Keratinocyte (primary cell): Measurements from ENCODE around the gene FOXJ2. TPM values are rescaled to one million over a fixed set of nuclear protein-coding genes. Genes with fewer than 3 reads are reported as not detected.

ENCODE experiments used
- DNase-seq: peaks from one replicate; pipeline ENCODE4 v3.0.0-alpha.2; 2011; ENCODE audit warnings: low read depth, missing footprints, low spot score
- FAIRE-seq: peaks from 2 replicates; lab custom pipeline; 2011; peaks lifted over from hg19 to GRCh38; lab: Jason Lieb, UNC
- H2AFZ ChIP-seq: 2 replicates; pipeline ENCODE4 v1.6.0; 2012; ENCODE audit warnings: low read length, control low read depth, inconsistent platforms; ENCODE audit not compliant: control insufficient read depth
- H3K27ac ChIP-seq: 2 replicates; pipeline ENCODE4 v1.5.1; 2011; ENCODE audit warnings: low read length; ENCODE audit not compliant: control insufficient read depth, insufficient read depth
- H3K27me3 ChIP-seq: 3 replicates; pipeline ENCODE4 v1.6.0; 2011; ENCODE audit warnings: low read length; ENCODE audit not compliant: control insufficient read depth, insufficient read depth; ENCODE audit errors: extremely low read depth
- H3K36me3 ChIP-seq, 2 experiments: 2 replicates in 1 of 2; 3 replicates in 1 of 2; pipeline ENCODE4 v1.5.1; 2011; ENCODE audit warnings: low read length in 2 of 2, mild to moderate bottlenecking in 1 of 2; ENCODE audit not compliant: control insufficient read depth in 2 of 2, insufficient read depth in 2 of 2; ENCODE audit errors: extremely low read depth in 1 of 2
- H3K4me1 ChIP-seq: 3 replicates; pipeline ENCODE4 v1.5.1; 2011; ENCODE audit warnings: low read length; ENCODE audit not compliant: control insufficient read depth, insufficient read depth; ENCODE audit errors: extremely low read depth
- H3K4me2 ChIP-seq: 3 replicates; pipeline ENCODE4 v1.6.0; 2011; ENCODE audit warnings: low read depth, low read length; ENCODE audit not compliant: control insufficient read depth, insufficient read depth; ENCODE audit errors: extremely low read depth
- H3K4me3 ChIP-seq, 3 experiments: fragments of 200-600 bp in 1 of 3; sonication (generic) in 1 of 3; 2 replicates in 2 of 3; 3 replicates in 1 of 3; pipeline ENCODE4 v1.5.1; 2011 to 2016; ENCODE audit warnings: low read length in 3 of 3, mild to moderate bottlenecking in 3 of 3, control low read depth in 2 of 3, inconsistent platforms in 1 of 3, low read depth in 1 of 3, mixed read lengths in 1 of 3, mixed run types in 1 of 3, moderate library complexity in 1 of 3; ENCODE audit not compliant: control insufficient read depth in 2 of 3, insufficient read depth in 2 of 3; ENCODE audit errors: extremely low read depth in 1 of 3
- H3K79me2 ChIP-seq: 2 replicates; pipeline ENCODE4 v1.6.0; 2012; ENCODE audit warnings: low read length; ENCODE audit not compliant: control insufficient read depth, insufficient read depth
- H3K9ac ChIP-seq: 3 replicates; pipeline ENCODE4 v1.6.0; 2011; ENCODE audit warnings: low read length; ENCODE audit not compliant: control insufficient read depth, insufficient read depth; ENCODE audit errors: extremely low read depth
- H3K9me1 ChIP-seq: 3 replicates; pipeline ENCODE4 v1.6.0; 2011; ENCODE audit warnings: low read length; ENCODE audit not compliant: control insufficient read depth, insufficient read depth; ENCODE audit errors: extremely low read depth
- H3K9me3 ChIP-seq: 2 replicates; pipeline ENCODE4 v1.5.1; 2012; ENCODE audit warnings: low read depth, low read length; ENCODE audit not compliant: control insufficient read depth
- H4K20me1 ChIP-seq: 3 replicates; pipeline ENCODE4 v1.6.0; 2011; ENCODE audit warnings: low read length; ENCODE audit not compliant: control insufficient read depth, insufficient read depth; ENCODE audit errors: extremely low read depth
- CTCF ChIP-seq, 3 experiments: IDR thresholded peaks in 1 of 3; conservative IDR thresholded peaks in 1 of 3; optimal IDR thresholded peaks in 1 of 3; 2 replicates in 2 of 3; 3 replicates in 1 of 3; pipeline versions ENCODE3 to v1.5.1; 2011; ENCODE audit warnings: low read length in 3 of 3, mild to moderate bottlenecking in 3 of 3, moderate library complexity in 2 of 3, control low read depth in 1 of 3, inconsistent platforms in 1 of 3; ENCODE audit not compliant: insufficient read depth in 2 of 3; ENCODE audit errors: extremely low read depth in 1 of 3
- EZH2 ChIP-seq: IDR thresholded peaks from one replicate; pipeline ENCODE4 v1.6.1; 2012; ENCODE audit warnings: inconsistent platforms, mild to moderate bottlenecking, low read length, moderate library complexity
- dilution Hi-C: fragments of 300-500 bp; cut with MboI; formaldehyde crosslinking; loops from one replicate; pipeline ENCODE4 v1.7.0; 2020; ENCODE audit warnings: low sequenced_read_pairs; ENCODE audit not compliant: extremely low pct_ligation_motif_present
- polyA plus RNA-seq, 5 experiments: library from polyadenylated mRNA; depleted of rRNA in 3 of 5; stranded (reverse) in 3 of 5; stranded (forward) in 1 of 5; unstranded in 1 of 5; fragments of >200 nt; gene quantifications; 1 replicate in 1 of 5; 2 replicates in 3 of 5; 3 replicates in 1 of 5; pipeline versions ENCODE4 v1.2.1 to v1.2.3, GENCODE V29; 2011 to 2012; ENCODE audit warnings: missing spikeins in 2 of 5, low read depth in 1 of 5, low replicate concordance in 1 of 5

Gene FOXJ2
- polyA plus RNA-seq, 1 donor (not counting 4 experiments of a cell fraction or from before 2014, with no cell fraction given), result 4.2 TPM

- no peak overlapping the region for H2AFZ ChIP-seq
- no peaks in the 10 kb centered on the region for H3K27me3 ChIP-seq
- DNase-seq (no peak), FAIRE-seq (no peak)
- peak overlapping the region; percentile 70 for H3K4me2 ChIP-seq
- H3K79me2 ChIP-seq, result peaks cover 41% of the 10 kb centered on the region
- dilution Hi-C loops, result no loop called here
- peaks cover 2% of the 10 kb centered on the region for H4K20me1 ChIP-seq
- H3K9ac ChIP-seq, result no peak overlapping the region
- peaks cover 10% of the 10 kb centered on the region for H3K9me1 ChIP-seq
- no peak overlapping the region for H3K27ac ChIP-seq
- no peak for TF ChIP-seq EZH2
- TF ChIP-seq CTCF (optimal IDR thresholded peaks at IDR 0.05 in 1 of 3, IDR thresholded peaks at IDR 0.05 in 1 of 3, conservative IDR thresholded peaks at IDR 0.05 in 1 of 3; ENCODE audit: extremely low read depth in 1 of 3, insufficient read depth in 2 of 3, low read length in 3 of 3), result no peak
- H3K4me1 ChIP-seq, result peaks cover 49% of the 10 kb centered on the region
- H3K36me3 ChIP-seq, result peaks cover 3 to 10% of the 10 kb centered on the region in 2 experiments
- H3K9me3 ChIP-seq, result no peaks in the 10 kb centered on the region
- H3K4me3 ChIP-seq, result peak overlapping the region in 1 of 3 experiments; percentile 17
Measured at GRCh38 chr12:8037046-8037663, 4.6 kb downstream of the FOXJ2 start.

- H3K27me3 ChIP-seq, result no peaks in the 10 kb centered on the region
- H3K79me2 ChIP-seq, result peaks cover 38% of the 10 kb centered on the region
- H3K27ac ChIP-seq, result peak overlapping the region; percentile 51
- H3K36me3 ChIP-seq, result peaks cover 3 to 10% of the 10 kb centered on the region in 2 experiments
- FAIRE-seq (no peak), DNase-seq (no peak)
- peaks cover 10% of the 10 kb centered on the region for H3K9me1 ChIP-seq
- H3K9ac ChIP-seq, result peak overlapping the region; percentile 5
- TF ChIP-seq CTCF (optimal IDR thresholded peaks at IDR 0.05 in 1 of 3, IDR thresholded peaks at IDR 0.05 in 1 of 3, conservative IDR thresholded peaks at IDR 0.05 in 1 of 3; ENCODE audit: extremely low read depth in 1 of 3, insufficient read depth in 2 of 3, low read length in 3 of 3), result no peak
- no peak for TF ChIP-seq EZH2
- dilution Hi-C loops, result no loop called here
- H4K20me1 ChIP-seq, result peaks cover 2% of the 10 kb centered on the region
- peaks cover 49% of the 10 kb centered on the region for H3K4me1 ChIP-seq
- peak overlapping the region in 2 of 3 experiments; percentile 8 to 32 for H3K4me3 ChIP-seq
- H3K9me3 ChIP-seq, result no peaks in the 10 kb centered on the region
- peak overlapping the region; percentile 70 for H3K4me2 ChIP-seq
- no peak overlapping the region for H2AFZ ChIP-seq
Measured at GRCh38 chr12:8037947-8038346, 5.4 kb downstream of the FOXJ2 start.
